ENCODE data around the gene RHEBL1. TPM values are rescaled to one million over a fixed set of nuclear protein-coding genes. Genes with fewer than 3 reads are reported as not detected.

RHEBL1 gene
- total RNA-seq, 1 experiment from 2014 or later = 0.99 TPM

GRCh38 chr12:49054524-49054923, 15.3 kb downstream of the RHEBL1 start:
- DNase-seq (ENCODE audit: low spot score) = no peak

DNA sequence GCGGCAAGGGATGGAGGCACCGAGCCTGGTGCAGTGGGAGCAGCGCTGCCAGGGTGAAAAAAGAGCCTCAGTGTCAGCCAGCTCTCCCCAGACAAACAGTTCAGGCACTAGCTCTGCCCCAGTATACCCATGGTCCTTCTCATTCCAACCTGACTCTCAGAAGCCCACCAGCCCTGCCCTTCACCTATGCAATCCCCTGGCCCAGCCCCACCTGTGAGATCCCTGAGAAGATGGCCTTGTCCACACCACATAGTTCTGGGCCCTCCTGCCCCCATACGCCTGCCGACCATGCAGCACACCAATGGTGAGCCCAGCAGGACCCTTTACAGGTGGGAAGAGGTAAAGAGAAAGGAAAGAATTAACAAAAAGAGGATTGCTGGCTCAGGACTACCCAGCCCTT, 15.7 kb downstream of the RHEBL1 start:
- DNase-seq (ENCODE audit: low spot score) = no peak

DNA sequence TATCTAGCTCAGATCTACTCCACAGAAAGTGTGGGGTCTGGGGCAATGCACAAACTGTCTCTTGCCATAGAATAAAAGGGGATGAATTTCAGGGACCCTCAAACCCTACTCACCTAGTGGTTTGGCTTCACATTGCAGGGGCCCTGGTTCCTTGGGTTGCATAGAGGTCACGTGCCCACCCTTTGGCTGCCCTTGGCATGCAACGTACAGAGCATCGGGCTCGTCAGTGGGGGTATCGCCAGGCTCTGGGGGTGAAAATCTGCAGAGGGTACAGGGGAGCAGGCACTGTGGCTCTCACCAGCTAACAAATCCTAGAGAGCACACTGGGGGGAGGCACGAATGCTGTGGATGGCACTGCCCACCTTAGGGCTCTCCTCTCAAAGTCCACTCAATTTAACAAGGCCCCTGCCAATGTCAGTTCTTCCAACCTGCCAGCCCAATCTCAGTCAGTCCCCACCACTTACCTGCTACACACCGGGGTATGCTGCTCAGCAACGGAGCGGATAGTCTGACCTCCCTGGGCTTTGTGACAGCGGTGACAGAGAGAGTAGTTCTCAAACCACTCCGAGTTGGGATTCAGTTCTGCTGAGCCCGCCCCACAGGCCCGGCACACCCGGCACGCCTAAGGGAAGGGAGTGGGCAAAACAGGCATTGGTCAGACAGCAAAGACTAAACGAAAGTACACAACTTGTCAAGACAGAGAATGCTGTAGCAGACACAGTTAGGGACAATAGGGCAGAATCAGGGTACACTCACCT, 17.1 kb downstream of the RHEBL1 start:
- no peak for DNase-seq (ENCODE audit: low spot score)

DNA sequence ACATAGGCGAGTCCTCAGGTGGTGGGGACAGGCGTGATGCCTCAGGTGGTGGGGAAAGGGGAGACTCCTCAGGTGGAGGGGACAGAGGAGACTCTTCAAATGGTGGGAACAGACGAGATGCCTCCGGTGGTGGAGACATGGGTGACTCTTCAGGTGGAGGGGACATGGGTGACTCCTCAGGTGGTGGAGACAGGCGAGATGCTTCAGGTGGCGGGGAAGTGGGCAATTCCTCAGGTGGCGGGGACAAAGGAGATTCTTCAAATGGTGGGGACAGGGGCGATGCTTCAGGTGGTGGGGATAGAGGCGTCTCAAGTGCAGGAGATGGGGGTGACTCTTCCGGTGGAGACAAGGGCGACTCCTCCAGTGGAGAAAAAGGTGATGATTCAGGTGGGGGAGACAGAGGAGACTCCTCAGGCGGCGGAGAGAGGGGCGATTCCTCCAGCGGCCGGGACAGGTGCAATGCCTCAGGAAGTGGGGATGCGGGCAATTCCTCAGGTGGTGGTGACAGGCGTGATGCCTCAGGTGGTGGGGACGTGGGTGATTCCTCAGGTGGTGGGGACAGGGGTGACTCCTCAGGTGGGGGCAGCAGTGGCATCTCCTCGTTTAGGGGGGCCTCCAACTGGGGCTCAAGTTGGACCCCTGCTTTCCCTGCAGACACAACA, 17.9 kb downstream of the RHEBL1 start:
- no peak for DNase-seq (ENCODE audit: low spot score)

- DNase-seq (ENCODE audit: low spot score) = no peak
These were observed 18.4 kb downstream of the RHEBL1 start for GRCh38 chr12:49051373-49051764.

DNA sequence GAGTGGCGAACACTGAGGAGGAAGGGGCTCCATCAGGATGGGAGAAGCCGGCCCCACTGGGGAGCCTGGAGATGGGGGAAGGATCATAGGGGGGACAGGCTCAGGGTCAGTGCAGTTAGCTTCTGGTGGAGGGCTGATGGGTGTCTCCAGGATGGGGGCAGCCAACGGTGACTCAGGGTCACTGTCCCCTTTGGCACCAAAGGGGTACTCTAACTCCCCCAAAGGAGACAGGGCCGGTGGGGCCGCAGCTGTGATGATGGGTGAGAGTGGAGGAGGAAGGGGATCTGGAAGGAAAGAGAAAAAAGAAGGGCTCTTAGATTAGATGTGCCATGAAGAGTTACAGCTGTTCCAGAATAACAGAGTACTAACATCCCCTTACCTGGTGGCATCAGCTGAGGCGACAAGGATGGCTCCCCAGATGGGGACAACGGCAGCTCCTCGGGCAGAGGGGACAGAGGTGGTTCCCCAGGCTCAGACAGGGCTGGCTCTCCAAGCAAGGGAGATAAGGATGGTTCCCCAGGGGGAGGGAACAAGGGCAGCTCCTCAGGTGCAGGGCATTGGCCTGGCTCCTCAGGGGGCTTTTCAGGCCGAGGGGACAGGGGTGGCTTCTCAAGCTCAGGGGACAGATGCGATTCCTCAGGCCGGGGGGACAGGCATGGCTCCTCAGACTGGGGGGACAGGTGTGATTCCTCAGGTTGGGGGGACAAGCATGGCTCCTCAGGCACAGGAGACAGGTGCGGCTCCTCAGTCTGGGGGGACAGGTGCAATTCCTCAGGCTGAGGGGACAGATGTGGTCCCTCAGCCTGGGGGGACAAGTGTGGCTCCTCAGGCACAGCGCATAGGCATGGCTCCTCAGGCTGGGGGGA, 19.0 kb downstream of the RHEBL1 start:
- no peak for DNase-seq (ENCODE audit: low spot score)

- DNase-seq (ENCODE audit: low spot score) = no peak
These were observed 20.1 kb downstream of the RHEBL1 start for GRCh38 chr12:49049566-49050224.

- no peak for DNase-seq (ENCODE audit: low spot score)
These were observed 20.8 kb downstream of the RHEBL1 start for GRCh38 chr12:49048953-49049352.

- DNase-seq (ENCODE audit: low spot score) = no peak
These were observed 23.5 kb downstream of the RHEBL1 start for GRCh38 chr12:49046129-49046895.

DNA sequence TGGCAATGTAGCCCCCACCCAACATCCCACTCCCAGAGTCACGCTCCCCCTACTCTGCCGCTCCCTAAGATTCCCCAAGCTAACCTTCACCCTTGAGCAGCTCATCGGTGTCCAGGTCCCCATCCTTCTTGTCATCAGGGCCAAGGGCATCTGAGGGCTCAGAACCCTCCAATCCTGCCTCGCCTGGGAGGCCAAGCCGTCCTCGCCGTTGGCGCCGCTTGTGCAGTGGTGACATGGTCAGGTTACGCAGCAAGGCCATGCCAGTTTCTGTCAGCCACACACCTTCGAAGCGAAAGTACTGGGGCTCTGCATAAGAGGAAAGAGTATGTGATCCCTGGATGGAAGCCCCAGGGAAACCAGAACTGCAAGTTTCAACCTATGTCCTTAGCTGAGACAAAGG, 25.1 kb downstream of the RHEBL1 start:
- DNase-seq (ENCODE audit: low spot score) = no peak

GRCh38 chr12:49043856-49044258, 25.9 kb downstream of the RHEBL1 start:
- peak; percentile 41 for DNase-seq (ENCODE audit: low spot score)

DNA sequence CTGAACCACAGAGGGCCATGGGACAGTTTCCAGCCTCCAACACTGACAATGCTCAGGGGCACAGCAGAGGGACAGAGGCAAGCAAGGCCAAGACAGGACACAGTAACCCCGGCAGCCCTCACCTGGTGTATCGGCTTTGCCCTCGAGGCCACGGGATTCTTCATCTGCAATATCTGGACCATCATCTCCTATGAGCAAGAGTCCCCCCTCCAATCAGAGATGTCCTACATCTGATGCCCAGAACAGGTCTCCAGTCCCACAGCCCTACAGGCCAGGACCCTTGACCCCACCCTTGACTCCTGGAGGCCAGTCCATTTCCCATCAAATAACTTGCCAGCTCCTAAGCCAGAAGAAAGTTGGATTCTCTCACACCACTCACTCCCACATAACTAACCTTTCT, 26.5 kb downstream of the RHEBL1 start:
- DNase-seq (ENCODE audit: low spot score) = no peak

- no peak for DNase-seq (ENCODE audit: low spot score)
These were observed 27.8 kb downstream of the RHEBL1 start for GRCh38 chr12:49041881-49042484.

DNA sequence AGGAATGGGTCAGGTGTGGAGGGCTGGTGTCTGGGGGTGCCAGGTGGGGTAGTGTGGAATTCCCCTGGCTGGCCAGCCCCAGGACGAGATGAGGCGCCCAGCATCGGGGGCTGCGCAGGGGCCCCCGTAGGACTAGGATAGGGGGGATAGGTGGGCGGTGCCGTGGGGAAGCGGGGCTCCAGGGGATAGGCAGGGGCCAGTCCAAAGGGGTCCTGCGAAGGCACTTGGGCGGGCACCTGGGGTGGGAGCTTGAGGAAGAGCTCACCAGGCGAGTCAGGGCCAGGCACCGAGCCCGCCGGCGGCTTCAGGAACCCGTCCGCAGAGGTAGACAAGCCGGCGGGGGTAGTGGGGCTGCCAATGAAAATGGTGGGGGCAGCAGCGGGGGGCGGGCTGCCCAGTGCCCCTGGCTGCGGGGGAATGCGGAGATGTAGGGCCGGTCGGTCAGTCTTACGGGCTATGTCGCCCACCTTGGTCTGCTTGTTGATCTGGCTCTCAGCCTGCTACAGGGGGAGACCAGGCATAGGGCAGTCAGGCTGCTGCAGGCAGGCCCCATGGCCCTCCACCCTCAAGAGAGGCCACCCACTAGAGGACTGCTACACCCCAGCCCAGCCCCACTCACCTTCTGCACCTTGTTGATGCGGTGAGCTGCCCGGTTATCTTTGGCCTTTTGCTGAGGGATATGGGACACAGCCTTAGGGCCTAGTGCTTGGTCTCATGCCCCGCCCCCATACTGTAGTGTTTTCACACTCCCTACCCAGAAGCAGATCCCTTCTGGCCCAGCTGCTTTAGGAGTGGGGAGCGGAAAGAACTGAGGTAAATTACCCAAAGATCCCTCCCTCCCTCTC, 28.5 kb downstream of the RHEBL1 start:
- DNase-seq (ENCODE audit: low spot score) = no peak

DNA sequence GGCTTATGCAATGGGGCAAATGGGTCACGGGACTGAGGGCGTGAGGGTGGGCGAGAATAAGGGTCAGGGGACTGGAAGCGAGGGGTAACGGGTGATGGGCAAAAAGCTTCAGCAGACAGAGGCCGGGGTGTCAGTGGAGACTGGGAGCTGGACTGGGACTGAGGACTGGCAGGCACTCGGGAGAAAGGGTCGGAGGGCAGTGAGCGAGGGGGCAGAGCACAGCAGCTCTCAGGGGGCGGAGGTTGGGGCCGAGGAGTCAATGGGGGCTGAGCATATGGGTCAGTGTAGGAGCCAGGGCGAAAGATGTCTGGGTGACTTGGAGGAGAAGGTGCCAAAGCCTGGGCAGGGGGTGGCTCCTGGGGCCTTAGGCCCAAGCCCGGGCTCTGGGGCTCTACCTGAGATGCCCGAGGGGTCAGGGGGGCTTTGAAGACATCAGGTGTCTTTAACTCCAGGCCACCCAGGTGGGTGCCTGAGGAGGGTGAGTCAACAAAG, 29.4 kb downstream of the RHEBL1 start:
- no peak for DNase-seq (ENCODE audit: low spot score)

- no peak for DNase-seq (ENCODE audit: low spot score)
These were observed 30.1 kb downstream of the RHEBL1 start for GRCh38 chr12:49039421-49040363.

DNA sequence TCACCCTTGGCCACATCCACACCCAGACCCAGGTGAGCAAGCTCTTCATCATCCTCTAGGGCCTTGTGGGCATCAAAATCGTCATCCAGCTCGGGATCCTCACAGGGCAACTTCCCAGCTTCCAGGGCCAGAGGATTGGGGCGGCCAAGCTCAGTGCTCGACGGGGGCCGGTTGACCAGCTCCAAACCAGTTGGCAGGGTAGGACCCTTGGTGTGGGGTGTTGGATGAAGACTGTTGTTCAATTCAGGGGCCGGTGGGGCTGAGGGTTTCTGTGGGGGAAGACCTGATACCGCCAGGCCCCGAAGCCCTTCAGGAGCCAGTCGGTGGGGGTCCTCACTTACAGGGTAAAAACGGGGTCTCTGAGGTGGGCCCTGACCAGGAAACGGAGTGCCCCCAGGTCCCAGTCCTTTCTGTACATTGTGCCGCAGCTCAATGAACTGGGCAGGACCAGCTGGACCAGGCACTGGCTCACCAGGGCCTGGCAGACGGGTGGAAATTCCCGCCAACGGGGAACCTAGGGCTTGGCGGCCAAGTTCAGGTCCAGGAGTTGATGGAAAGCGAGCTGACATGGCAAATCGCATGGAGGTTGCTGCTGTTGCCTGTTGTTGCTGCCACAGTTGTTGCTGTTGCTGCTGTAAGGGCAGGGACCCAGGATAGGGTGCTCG, 31.4 kb downstream of the RHEBL1 start:
- DNase-seq (ENCODE audit: low spot score) = no peak

DNA sequence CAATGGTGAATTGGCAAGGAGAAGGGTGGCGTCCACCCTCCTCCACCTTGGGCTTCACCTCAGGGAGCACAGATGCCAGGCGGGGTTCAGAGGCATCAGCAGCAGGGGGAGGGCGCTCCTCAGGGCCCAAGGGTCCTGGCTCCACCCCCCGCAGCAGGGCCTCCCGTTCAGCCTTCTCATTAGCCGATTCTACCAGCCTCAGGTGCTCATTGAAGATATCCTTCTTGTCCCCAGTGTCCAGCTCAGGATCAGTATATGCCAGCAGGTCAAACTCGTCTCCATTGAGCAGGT, 31.9 kb downstream of the RHEBL1 start:
- DNase-seq (ENCODE audit: low spot score) = no peak
